Lung (tissue), 12 donors: ENCODE results near the gene CDK14. TPM values are rescaled to one million over a fixed set of nuclear protein-coding genes. Genes with fewer than 3 reads are reported as not detected.

ENCODE experiments used
- ATAC-seq: fragments of 200-7000 bp; cut with Tn5 transposase; one replicate; pipeline ENCODE4 v1.9.1; 2020; ENCODE audit warnings: moderate number of reproducible peaks; ENCODE audit not compliant: insufficient read depth, low FRiP score
- DNase-seq, 3 donors: peaks; one replicate each; pipeline ENCODE4 v3.0.0-alpha.2; 2013 to 2017
- H3K27ac ChIP-seq, 2 donors: one replicate each; pipeline ENCODE4 v1.5.1; 2013; ENCODE audit warnings: mild to moderate bottlenecking in 2 of 2, moderate library complexity in 2 of 2, control low read depth in 1 of 2, inconsistent platforms in 1 of 2, low read depth in 1 of 2, low read length in 1 of 2
- H3K27me3 ChIP-seq, 3 donors: one replicate each; pipeline ENCODE4 v1.5.1; 2013; ENCODE audit warnings: low read length in 2 of 3; ENCODE audit not compliant: control insufficient read depth in 3 of 3, insufficient read depth in 3 of 3
- H3K36me3 ChIP-seq, 4 donors: one replicate each; pipeline ENCODE4 v1.5.1; 2013; ENCODE audit warnings: low read length in 4 of 4, mild to moderate bottlenecking in 1 of 4, moderate library complexity in 1 of 4; ENCODE audit not compliant: control insufficient read depth in 4 of 4, insufficient read depth in 4 of 4
- H3K4me1 ChIP-seq, 5 donors: one replicate each; pipeline ENCODE4 v1.5.1; 2013; ENCODE audit warnings: low read length in 5 of 5, mild to moderate bottlenecking in 2 of 5, moderate library complexity in 1 of 5; ENCODE audit not compliant: control insufficient read depth in 5 of 5, insufficient read depth in 5 of 5
- H3K4me3 ChIP-seq: one replicate; pipeline ENCODE4 v1.5.1; 2013; ENCODE audit warnings: mild to moderate bottlenecking, control low read depth, moderate library complexity
- H3K9ac ChIP-seq, 2 donors: one replicate each; pipeline ENCODE4 v1.5.1; 2013; ENCODE audit warnings: low read length in 2 of 2, control low read depth in 1 of 2; ENCODE audit not compliant: insufficient read depth in 1 of 2
- H3K9me3 ChIP-seq, 4 donors: one replicate each; pipeline ENCODE4 v1.5.1; 2013; ENCODE audit warnings: low read length in 3 of 4, mild to moderate bottlenecking in 1 of 4, moderate library complexity in 1 of 4; ENCODE audit not compliant: control insufficient read depth in 4 of 4, insufficient read depth in 3 of 4
- CTCF ChIP-seq: IDR thresholded peaks from 2 replicates; pipeline ENCODE4 v1.5.1; 2012; ENCODE audit warnings: mild to moderate bottlenecking; ENCODE audit errors: control extremely low read depth, extremely low read depth
- whole genome bisulfite sequencing, 2 donors: extraction: QIAGEN DNeasy Blood & Tissue Kit; methylation state at CpG; one replicate each; pipeline ENCODE4 v1.1.7; 2013; 5-methylcytosine and 5-hydroxymethylcytosine counted together
- polyA plus RNA-seq, 2 donors: library from polyadenylated mRNA; stranded (reverse); fragments of 200-250 nt; gene quantifications; one replicate each; pipeline ENCODE4 v1.2.1, GENCODE V29; 2013
- total RNA-seq, 2 donors: library from RNA; depleted of rRNA in 1 of 2; stranded (reverse); fragments of >200 nt in 1 of 2; gene quantifications; one replicate each; pipeline ENCODE4 v1.2.1, GENCODE V29; 2014 to 2021
- donor health status: control.
- donor health status: control.
- donor health status: Bipolar disorder and iron deficiency.
- donor health status: healthy.
- donor health status: DM: yes; HTN: yes; CAD: no.

CDK14 gene
- total and polyA plus RNA-seq, 4 donors = 4.3 to 117 (median 18.9) TPM

- no peak for TF ChIP-seq CTCF
- peaks cover 0 to 27% (median 10%) of the 10 kb centered on the region in 5 donors for H3K4me1 ChIP-seq
- H3K27me3 ChIP-seq = no peaks in the 10 kb centered on the region
- no peaks in the 10 kb centered on the region for H3K9me3 ChIP-seq
- H3K4me3 ChIP-seq = no peak overlapping the region
- no peak overlapping the region for H3K27ac ChIP-seq
- H3K36me3 ChIP-seq = no peaks in the 10 kb centered on the region
- ATAC-seq (no peak), DNase-seq (peak; percentile 70 to 88 (median 80))
- no peak overlapping the region for H3K9ac ChIP-seq
Observed at GRCh38 chr7:91194841-91195240, 598.7 kb downstream of the CDK14 start.

DNA sequence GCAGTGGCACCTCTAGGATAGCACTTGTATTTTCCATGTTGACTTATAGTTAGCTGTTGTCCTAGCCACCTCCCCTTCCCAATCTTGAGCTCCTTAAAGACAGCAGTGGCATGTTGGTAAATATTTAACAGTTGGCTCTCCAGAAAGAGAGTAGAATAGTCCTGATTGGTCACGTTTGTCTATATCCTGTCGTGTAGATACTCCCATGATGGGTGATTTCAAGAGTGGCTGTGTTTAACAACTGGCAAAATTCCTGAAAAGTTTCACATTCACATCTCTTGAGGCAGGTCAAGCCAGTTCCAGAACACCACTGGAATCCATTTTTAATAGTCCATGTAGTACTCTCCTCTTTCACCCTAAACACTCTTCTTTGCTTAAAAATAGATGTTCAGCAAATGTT is 599.9 kb downstream of the CDK14 start:
- H3K4me1 ChIP-seq = peaks cover 0 to 27% (median 10%) of the 10 kb centered on the region in 5 donors
- H3K36me3 ChIP-seq = no peaks in the 10 kb centered on the region
- peak in 1 of 3 donors; percentile 51 for DNase-seq
- no peak overlapping the region for H3K4me3 ChIP-seq
- H3K27me3 ChIP-seq = no peaks in the 10 kb centered on the region
- TF ChIP-seq CTCF = no peak
- H3K27ac ChIP-seq = no peak overlapping the region
- 64 to 90% methylated on average over 2 of the region's 2 CpGs for WGBS, 2 donors
- no peaks in the 10 kb centered on the region for H3K9me3 ChIP-seq
- ATAC-seq = no peak
- no peak overlapping the region for H3K9ac ChIP-seq

DNA sequence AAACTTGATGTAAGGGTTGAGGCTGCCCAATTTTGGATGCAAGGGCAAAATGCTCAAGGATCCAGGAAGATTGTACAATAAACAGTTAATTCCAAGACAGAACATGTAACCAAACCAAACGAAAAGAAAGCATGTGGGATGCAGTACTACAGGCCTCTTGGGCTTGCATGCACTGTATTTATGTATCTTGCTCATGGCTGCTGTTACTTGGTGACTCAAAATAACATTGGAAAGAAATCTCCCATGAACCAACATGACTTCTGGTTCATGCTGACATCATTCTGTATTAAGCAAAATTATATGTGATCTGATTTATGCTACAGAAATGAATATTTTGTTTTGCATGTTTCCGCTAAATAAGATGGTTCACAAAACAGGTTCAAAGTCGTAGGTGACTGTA is 602.2 kb downstream of the CDK14 start:
- no peak overlapping the region for H3K9ac ChIP-seq
- TF ChIP-seq CTCF = no peak
- no peak overlapping the region for H3K4me3 ChIP-seq
- H3K4me1 ChIP-seq = peaks cover 0 to 28% (median 10%) of the 10 kb centered on the region in 5 donors
- no peaks in the 10 kb centered on the region for H3K27me3 ChIP-seq
- WGBS, 2 donors = 84 to 85% methylated on average over 3 of the region's 3 CpGs
- DNase-seq (no peak), ATAC-seq (no peak)
- no peaks in the 10 kb centered on the region for H3K9me3 ChIP-seq
- H3K36me3 ChIP-seq = no peaks in the 10 kb centered on the region
- no peak overlapping the region for H3K27ac ChIP-seq

DNA sequence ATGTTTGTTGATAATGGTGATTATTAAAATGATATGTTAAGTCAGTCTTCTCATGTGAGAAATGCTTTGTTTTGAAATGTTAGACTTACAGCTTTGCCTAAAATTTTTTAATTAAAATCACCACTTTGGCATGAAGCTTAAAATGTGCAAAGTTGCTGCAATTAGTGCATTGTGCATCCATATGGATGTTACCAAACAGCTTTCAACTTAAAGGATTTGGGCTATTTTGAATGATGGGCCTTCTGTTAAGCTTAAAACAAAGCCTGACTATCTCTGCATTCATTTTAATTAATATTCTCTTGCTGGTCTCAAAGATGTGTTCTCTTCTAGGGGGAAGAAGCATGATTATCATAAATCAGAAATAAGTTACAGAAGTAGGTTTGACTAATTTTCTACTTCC is 603.5 kb downstream of the CDK14 start:
- H3K4me1 ChIP-seq = peaks cover 0 to 23% (median 8%) of the 10 kb centered on the region in 5 donors
- TF ChIP-seq CTCF = no peak
- H3K9me3 ChIP-seq = no peaks in the 10 kb centered on the region
- no peak overlapping the region for H3K27ac ChIP-seq
- no peaks in the 10 kb centered on the region for H3K27me3 ChIP-seq
- no peak for ATAC-seq
- DNase-seq = no peak
- no peaks in the 10 kb centered on the region for H3K36me3 ChIP-seq
- no peak overlapping the region for H3K4me3 ChIP-seq
- no peak overlapping the region for H3K9ac ChIP-seq
